HG03558 (cell line): ENCODE data around the gene TLR10.
A peak's percentile ranks its signal among the peaks of the same experiment; 100 is the strongest.
"Not testable (repeated sequence)": the region's sequence is repeated elsewhere in the genome, so short reads cannot be mapped to it uniquely, and the experiment has no call there.

Source experiments
- ATAC-seq: cut with Tn5 transposase; IDR thresholded peaks from one replicate; pipeline ENCODE4 v1.9.1; 2021; ENCODE audit warnings: moderate number of reproducible peaks; ENCODE audit not compliant: unreplicated experiment; ENCODE audit errors: extremely low read depth

TLR10 gene

DNA sequence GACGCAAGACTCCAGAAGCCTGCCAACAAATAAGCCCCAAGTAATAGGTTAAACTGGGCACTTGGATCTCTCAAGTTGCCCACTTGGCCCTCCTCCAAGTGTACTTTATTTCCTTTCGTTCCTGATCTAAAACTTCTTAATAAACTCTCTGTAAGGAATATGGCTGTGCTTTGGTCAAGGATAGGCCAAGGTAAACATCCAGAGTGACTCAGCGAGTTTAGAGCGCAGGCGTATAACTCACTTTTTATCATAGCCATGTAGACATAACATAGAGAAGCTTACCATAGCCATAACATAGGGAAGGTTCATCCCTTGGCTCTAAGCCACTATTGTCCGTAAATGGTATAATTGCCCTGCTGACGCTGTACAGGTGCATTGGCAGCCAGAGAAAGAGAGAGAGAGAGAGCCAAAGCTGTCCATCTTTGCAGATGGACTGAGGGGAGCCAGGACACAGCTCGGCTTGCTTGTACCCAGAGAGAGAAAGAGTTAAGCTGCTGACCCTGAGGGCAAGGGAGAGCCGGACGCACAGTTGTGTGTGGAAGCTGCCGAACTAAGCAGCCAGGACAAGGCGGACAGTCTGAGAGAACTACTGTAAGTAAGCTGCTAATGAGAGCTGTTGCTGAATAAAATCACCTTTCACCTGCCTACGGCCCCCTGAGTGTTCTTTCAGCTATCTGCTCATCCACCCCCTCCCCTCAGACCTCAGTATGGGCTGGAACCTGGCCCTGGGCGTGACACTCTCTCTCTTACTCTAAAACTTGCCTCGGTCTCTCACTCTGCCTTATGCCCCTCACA lies 20.0 kb upstream of the TLR10 start:
- ATAC-seq = no peak

GRCh38 chr4:38800961-38801450 lies 18.2 kb upstream of the TLR10 start:
- no peak for ATAC-seq

- ATAC-seq = no peak
These were observed 17.6 kb upstream of the TLR10 start for GRCh38 chr4:38800366-38800765.

DNA sequence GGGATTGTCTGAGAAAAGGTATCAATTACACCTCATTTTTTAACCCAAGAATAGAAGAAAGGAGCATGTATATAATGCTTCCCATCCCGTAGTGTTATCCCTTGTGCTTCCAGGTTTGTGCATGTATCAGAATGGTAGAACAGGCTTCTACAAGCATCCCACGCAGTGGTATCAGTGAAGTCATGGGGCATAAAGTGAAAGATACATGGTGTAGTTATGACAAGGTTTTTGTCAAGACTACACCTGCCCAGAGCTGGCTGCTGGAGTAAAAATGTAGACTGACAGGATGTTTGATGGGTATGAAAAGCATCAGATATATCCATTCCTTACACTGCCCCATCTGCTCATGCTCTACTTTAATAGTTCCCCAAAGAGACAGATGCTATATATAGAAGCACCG lies 12.3 kb upstream of the TLR10 start:
- ATAC-seq = no peak

- no peak for ATAC-seq
These were observed 11.3 kb upstream of the TLR10 start for GRCh38 chr4:38794051-38794450.

- ATAC-seq = no peak
These were observed 8.2 kb upstream of the TLR10 start for GRCh38 chr4:38791010-38791409.

DNA sequence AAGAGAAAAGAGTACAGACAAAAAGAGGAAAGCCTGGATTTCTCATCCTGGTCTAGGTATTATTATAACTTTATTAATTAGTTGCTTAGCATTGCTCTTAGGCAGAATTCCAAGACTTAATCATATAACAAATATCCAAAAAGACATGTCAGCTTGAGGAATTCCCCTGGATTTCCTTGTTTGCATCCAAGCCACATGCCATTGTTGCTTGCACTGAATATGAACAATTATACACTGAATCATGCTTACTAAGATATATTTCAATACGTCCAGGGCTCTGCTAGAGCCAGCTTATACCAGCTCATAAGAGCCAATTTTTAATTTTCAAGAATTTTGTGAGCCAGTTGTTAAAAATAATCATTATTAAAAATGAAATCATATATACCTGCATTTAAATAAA lies 5.5 kb upstream of the TLR10 start:
- ATAC-seq = no peak

- ATAC-seq = no peak
These were observed 4.9 kb upstream of the TLR10 start for GRCh38 chr4:38787693-38788092.

GRCh38 chr4:38785901-38786402 lies 3.2 kb upstream of the TLR10 start:
- ATAC-seq = peak; percentile 28

DNA sequence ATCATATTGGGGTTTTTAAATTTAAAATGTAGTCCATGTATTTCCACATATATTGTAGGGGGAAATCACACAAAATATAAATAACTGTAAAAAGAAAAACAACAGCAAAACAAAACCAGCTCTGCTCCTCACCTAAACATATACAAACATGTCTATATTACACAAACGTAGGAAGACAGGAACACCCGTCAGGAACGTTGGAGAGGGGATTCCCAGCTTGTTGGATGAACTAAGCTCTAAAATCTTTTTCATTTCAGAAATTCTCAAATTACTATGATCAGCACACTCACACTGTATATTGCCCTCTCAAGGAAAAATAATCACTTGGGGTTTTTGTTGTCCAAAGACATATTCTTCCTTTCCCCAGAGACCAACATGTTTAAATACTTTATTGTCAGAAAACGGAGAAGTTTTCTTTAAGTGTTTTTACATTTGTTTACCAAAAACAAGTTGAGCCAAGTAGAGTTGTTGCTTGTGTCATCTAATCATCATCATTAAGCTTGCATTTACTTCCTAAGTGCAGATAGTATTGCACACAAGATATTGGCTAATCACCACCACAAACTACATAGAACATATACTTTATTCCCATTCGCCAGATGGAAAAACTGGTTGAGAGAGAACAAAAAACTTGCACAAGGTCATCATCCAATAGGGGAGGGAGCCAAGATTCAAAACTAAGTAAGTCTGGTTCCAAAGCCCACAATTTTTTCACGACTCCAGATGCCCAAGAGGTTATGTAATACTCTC lies 2.4 kb upstream of the TLR10 start:
- no peak for ATAC-seq

DNA sequence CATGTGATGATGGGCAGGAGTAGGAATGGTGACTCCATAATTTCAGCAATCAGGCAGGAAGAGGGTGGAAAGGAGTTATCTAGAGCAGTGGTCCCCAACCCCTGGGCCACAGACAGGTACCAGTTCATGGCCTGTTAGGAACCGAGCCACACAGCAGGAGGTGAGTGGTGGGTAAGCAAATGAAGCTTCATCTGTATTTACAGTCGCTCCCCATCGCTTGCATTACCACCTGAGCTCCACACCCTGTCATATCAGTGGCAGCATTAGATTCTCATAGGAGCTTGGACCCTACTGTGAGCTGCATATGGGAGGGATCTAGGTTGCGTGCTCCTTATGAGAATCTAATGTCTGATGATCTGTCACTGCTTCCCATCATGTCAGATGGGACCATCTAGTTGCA lies 1.4 kb upstream of the TLR10 start:
- no peak for ATAC-seq

DNA sequence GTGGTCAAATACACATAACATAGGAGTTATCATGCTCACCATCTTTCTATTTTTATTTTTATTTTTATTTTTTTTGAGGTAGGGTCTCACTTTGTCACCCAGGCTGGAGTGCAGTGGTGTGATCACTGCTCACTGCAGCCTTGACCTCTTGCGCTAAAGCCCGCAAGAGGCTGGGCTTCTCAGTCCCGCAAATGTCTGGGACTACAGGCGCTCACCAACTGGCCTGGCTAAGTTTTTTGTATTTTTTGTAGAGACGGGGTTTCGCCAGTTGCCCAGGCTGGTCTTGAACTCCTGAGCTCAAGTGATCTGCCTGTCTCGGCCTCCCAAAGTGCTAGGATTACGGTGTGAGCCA lies 295 bp upstream of the TLR10 start:
- ATAC-seq = no peak

- ATAC-seq = no peak
These were observed 932 bp downstream of the TLR10 start for GRCh38 chr4:38781854-38782261.

DNA sequence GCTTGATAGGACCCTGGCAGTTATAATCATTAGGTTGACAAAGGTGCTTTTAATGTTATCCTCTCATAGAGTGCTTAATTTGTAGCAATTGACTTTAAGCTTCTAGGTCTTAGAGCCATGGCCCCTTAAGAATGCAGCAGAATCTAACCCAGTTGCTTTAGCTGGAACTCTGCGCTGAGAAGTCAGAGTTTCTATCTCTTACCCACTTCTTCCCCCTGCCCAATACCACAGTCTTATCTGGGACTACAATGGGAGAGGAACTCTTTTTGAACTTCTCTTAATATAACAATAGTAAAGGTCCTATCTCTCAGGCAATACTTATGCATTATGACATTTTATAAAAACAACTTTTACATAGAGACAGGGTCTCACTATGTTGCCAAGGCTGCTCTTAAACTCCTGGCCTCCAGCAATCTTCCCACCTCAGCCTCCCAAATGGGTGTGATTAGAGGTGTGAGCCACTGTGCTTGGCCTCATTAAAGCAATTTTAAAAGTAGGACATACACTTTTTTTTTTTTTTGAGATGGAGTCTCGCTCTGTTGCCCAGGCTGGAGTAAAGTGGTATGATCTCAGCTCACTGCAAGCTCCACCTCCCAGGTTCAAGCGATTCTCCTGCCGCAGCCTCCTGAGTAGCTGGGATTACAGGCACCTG lies 1.8 kb downstream of the TLR10 start:
- no peak for ATAC-seq

DNA sequence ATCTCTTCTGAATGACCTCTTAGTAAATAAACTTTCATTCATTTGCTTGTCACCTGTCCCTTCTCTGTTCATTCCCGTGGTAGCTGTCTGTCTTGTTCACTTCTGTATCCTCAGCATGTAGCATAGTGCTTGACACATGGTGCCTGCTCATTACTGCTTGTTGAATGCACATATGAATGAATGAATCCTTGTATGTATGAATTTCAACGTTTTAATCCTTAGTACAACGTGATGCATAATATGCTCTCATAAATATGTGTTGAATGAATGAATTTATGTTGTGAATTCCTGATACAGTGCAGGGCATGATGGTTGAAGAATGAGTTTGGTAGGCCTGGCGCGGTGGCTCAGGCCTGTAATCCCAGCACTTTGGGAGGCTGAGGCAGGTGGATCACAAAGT lies 3.0 kb downstream of the TLR10 start:
- ATAC-seq = no peak

DNA sequence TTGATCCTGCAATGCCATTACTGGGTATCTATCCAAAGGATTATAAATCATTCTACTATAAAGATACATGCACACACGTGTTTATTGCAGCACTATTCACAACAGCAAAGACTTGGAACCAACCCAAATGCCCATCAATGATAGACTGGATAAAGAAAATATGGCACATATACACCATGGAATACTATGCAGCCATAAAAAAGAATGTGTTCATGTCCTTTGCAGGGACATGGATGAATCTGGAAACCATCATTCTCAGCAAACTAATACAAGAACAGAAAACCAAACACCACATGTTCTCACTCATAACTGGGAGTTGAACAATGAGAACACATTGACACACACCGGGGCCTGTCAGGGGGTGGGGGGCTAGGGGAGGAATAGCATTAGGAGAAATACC lies 4.9 kb downstream of the TLR10 start:
- ATAC-seq = not testable (repeated sequence)

GRCh38 chr4:38775326-38775725 lies 7.5 kb downstream of the TLR10 start:
- no peak for ATAC-seq

GRCh38 chr4:38774181-38774955 lies 8.4 kb downstream of the TLR10 start:
- ATAC-seq = no peak

DNA sequence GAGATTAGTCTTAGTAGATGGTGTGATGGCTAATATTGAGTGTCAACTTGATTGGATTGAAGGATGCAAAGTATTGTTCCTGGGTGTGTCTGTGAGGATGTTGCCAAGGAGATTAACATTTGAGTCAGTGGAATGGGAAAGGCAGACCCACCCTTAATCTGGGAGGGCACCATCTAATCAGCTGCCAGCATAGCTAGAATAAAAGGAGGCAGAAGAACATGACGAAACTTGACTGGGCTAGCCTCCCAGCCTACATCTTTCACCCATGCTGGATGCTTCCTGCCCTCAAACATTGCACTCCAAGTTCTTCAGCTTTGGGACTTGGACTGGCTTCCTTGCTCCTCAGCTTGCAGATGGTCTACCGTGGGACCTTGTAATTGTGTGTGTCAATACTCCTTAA lies 12.5 kb downstream of the TLR10 start:
- not testable (repeated sequence) for ATAC-seq

DNA sequence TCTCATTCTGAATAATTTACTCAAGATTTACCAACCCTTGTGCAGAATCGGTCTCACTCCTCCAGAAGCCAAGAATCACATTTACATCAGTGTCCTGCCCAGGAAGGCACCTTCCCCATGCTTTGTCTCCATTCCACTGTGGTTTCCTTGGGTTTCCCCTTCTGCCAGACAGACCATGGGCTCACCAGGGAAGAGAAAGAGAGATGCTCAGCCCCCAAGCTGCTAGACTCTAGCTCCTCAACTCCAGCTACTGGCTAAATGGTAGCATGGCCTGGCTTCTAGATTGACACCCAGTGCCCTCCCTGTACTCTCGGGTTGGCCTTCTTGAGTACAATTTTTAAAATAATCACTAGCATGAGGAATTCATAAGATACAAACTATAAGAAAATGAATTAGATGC lies 12.9 kb downstream of the TLR10 start:
- ATAC-seq = no peak
